ENCODE measurements around the gene RBM8A. TPM values are rescaled to one million over a fixed set of nuclear protein-coding genes. Genes with fewer than 3 reads are reported as not detected.

Gene RBM8A
- total RNA-seq, 1 donor from 2014 or later = 173 TPM

DNA sequence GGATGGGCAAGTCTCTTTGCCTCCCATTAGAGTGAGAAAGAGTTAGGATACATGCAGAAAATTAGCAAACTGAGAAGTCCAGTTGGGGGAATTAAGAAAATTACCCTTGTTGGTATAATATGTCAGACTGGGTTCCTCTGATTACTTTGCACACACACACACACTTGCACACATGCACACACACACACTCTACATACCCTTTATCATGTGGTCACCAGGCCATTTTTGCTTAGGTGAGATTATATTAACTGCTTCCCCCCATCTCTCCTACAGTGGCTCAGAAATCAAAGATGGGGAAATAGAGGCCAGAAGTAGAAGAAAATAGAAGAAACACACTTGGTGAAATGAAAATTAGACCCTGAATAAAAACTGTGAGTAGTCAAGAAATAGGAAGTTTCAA lies 31.4 kb upstream of the RBM8A start:
- Histone ChIP-seq H3K27me3 (ENCODE audit: control insufficient read depth, insufficient read depth, low read length) (no peaks in the 10 kb centered on the region), H3K4me3 (ENCODE audit: low read depth, low read length) (no peak overlapping the region), H3K36me3 (ENCODE audit: control insufficient read depth, insufficient read depth, low read length) (peaks cover 1% of the 10 kb centered on the region)
- TF ChIP-seq, protein P1, sequence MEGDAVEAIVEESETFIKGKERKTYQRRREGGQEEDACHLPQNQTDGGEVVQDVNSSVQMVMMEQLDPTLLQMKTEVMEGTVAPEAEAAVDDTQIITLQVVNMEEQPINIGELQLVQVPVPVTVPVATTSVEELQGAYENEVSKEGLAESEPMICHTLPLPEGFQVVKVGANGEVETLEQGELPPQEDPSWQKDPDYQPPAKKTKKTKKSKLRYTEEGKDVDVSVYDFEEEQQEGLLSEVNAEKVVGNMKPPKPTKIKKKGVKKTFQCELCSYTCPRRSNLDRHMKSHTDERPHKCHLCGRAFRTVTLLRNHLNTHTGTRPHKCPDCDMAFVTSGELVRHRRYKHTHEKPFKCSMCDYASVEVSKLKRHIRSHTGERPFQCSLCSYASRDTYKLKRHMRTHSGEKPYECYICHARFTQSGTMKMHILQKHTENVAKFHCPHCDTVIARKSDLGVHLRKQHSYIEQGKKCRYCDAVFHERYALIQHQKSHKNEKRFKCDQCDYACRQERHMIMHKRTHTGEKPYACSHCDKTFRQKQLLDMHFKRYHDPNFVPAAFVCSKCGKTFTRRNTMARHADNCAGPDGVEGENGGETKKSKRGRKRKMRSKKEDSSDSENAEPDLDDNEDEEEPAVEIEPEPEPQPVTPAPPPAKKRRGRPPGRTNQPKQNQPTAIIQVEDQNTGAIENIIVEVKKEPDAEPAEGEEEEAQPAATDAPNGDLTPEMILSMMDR (IDR thresholded peaks at IDR 0.05; ENCODE audit: insufficient read depth, low read length, poor library complexity, severe bottlenecking) = no peak
- no peak for DNase-seq (ENCODE audit: low read depth)

DNA sequence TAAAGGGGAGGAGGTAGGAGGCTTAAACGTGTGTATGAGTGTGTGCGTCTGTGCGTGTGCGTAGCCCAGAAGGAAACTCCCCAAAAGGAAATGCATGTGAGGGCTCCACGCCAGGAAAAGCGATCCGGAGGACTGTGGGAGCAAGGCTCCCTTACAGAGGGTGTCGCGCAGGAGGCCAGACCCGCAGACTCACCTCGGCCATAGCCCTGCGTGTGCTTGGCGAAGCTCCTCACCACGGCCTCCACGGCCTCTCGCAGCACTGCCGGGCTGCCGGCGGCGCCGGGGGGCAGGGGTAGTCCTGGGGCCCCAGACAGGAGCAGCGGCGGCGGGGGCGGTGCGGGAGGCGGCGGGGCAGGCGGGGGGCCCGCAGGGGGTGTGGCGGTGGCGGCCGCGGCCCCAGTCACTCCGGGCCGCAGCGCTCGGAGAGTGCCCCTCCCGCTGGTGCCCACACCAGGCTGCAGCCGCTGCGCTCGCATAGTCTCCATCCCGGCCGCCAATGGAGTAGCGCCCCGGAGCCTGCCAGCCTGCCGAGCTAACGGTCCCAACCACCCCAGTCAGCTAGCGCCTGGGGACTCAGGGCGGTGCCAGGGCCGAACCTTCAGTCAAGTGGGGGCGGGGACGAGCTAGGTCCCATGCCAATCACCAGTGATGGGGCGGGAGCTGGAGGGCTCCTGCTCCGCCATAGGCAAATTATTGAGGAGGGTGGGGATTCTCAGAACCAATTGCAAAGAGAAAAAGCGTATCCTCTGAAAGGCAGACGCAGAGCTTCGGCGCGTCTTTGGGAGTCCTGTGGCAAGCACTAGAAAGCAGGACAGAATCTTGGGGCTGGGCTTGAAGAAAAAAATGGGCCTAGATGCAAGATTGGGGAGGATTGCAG lies 30.4 kb upstream of the RBM8A start, which contains the start of gene LIX1L:
Gene LIX1L, minus strand, starts transcription at position 575 of the 877 bp plus-strand sequence. Its CDS starts 90 bp downstream, at position 485.
- DNase-seq (ENCODE audit: low read depth) = peak; percentile 79
- TF ChIP-seq, protein P1 (IDR thresholded peaks at IDR 0.05; ENCODE audit: insufficient read depth, low read length, poor library complexity, severe bottlenecking) = no peak
- H3K36me3 ChIP-seq (ENCODE audit: control insufficient read depth, insufficient read depth, low read length) = peaks cover 1% of the 10 kb centered on the region
- peak within 1 kb of the TSS; percentile 55 for H3K4me3 ChIP-seq (ENCODE audit: low read depth, low read length)
- H3K27me3 ChIP-seq (ENCODE audit: control insufficient read depth, insufficient read depth, low read length) = no peaks in the 10 kb centered on the region

DNA sequence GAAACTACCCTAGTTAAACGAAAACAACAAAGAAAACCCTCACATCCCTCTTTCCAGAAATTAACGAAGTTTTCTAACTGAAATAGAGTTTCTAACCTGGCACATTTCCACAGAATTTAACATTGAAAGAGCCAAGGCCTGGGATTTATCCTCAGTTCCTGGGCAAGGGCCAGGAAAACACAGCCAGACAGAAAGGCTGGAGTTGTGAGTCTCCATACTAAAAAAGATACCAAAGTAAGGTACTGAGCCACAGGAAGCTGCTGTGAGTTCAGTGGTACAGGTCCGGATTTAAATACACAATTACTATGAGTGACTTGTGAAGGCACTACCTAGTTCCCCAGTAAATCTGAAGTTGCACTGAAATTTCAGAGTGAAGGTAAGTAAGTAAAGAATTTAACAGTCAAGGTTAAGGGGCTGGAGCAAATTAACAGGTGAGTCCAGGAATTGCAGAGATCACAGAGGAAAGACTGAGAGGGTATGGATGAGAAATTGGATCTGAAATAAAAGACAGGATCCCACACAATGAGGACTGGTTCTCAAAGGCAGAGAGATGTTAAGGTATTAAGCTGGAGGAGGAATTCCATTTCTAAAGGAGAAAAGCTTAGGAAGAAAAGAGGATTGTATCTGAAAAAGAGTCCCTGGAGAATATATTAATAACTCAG lies 29.6 kb upstream of the RBM8A start:
- no peak for DNase-seq (ENCODE audit: low read depth)
- Histone ChIP-seq H3K4me3 (ENCODE audit: low read depth, low read length) (peak overlapping the region; percentile 55), H3K36me3 (ENCODE audit: control insufficient read depth, insufficient read depth, low read length) (peaks cover 1% of the 10 kb centered on the region), H3K27me3 (ENCODE audit: control insufficient read depth, insufficient read depth, low read length) (no peaks in the 10 kb centered on the region)
- TF ChIP-seq, protein P1 (IDR thresholded peaks at IDR 0.05; ENCODE audit: insufficient read depth, low read length, poor library complexity, severe bottlenecking) = no peak

DNA sequence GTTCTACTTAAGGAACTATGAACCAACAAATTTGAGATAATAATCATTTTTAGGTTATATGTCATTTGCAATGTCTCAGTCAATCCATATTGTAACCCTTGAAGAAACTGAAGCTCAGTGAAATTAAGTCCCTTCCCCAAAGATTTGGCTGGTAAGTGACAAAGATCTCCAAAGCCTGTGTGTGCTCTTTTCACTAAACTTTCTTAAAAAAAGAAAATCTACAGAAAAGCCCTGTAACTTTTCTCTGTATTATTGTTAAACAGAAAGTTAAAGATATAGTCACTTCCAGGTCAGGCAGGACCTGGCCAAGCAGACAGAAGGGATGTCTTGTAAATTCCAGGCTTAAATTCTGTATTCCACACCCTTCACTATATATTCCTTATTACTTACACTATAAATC lies 29.1 kb upstream of the RBM8A start:
- Histone ChIP-seq H3K27me3 (ENCODE audit: control insufficient read depth, insufficient read depth, low read length) (no peaks in the 10 kb centered on the region), H3K36me3 (ENCODE audit: control insufficient read depth, insufficient read depth, low read length) (peaks cover 1% of the 10 kb centered on the region), H3K4me3 (ENCODE audit: low read depth, low read length) (peak overlapping the region; percentile 55)
- TF ChIP-seq, protein P1 (IDR thresholded peaks at IDR 0.05; ENCODE audit: insufficient read depth, low read length, poor library complexity, severe bottlenecking) = no peak
- no peak for DNase-seq (ENCODE audit: low read depth)

DNA sequence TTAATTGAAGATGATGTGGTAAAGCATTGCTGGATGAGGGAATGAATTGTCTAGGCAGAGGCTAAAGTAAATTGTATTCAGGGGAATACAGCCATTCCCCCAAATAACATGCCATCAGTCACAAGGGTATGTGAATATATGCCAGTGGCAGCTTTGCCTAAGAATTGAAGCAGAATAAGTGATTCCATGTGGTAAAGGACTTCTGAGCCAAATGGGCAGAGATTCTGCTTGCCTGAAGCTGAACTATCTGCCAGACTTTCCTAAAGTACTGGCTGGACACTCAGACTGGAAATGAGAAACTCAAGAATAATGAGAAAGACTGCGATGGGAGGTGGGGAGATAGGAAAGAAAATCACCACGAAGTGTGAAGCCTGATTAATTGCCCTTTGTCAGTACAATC lies 28.2 kb upstream of the RBM8A start:
- TF ChIP-seq, protein P1 (IDR thresholded peaks at IDR 0.05; ENCODE audit: insufficient read depth, low read length, poor library complexity, severe bottlenecking) = no peak
- no peak for DNase-seq (ENCODE audit: low read depth)
- H3K27me3 ChIP-seq (ENCODE audit: control insufficient read depth, insufficient read depth, low read length) = no peaks in the 10 kb centered on the region
- H3K4me3 ChIP-seq (ENCODE audit: low read depth, low read length) = no peak overlapping the region
- H3K36me3 ChIP-seq (ENCODE audit: control insufficient read depth, insufficient read depth, low read length) = peaks cover 1% of the 10 kb centered on the region
